CD4-positive, alpha-beta T cell treated with Interleukin-15 for 4 hours (primary cell): ENCODE data around the gene ALKBH6.
"Not testable (repeated sequence)": the region's sequence is repeated elsewhere in the genome, so short reads cannot be mapped to it uniquely, and the experiment has no call there.

Experiments
- DNase-seq: peaks from one replicate; pipeline ENCODE4 v3.0.0-alpha.2; 2020; ENCODE audit warnings: low spot score

The ALKBH6 gene

DNA sequence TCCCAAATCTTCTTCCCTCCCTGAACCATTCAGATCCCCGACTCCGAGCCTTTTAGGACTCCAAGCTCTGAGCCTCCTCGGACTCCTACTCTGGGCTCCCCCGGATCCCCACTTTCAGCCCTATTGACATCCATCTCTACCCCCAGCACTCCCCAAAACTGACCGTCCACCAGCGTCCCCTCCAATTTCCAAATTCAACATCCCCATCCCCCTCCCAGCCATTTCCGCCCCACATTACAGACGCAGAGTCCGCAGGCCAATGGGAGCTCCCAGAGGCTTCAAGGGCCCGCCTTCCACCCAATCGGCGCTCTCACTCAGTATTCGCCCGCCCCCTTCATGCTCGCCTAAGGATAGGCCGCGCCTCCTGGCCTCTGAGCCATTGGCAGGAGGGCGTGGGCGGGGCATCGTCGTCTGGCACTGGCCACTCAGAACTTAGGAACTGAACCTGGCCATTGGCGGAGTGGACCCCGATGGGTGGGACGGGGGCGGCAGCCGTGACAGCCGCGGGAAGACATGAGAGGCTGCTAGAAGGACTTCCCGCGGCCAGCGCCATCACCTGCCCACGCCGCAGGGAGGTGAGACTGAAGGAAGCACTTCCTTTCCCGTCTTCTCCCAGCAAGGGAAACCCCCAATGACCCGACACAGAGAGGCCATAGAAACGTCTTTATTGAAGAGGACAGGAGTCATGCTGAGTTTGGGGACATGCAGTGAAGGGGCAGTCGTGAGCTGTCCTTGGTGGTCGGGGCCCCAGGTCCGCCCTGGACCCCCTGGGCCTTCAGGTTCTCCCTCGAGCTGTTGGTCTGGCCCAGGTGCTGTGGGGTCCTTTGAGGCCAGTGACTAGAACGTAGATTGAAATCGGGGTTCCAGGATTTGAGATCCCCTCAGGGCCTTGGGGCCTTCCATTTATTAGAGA, at the start of gene ALKBH6:
ALKBH6 (minus strand) TSS at position 202 of the 913 bp plus-strand sequence. CDS start 816 bp downstream, outside the sequence.
- DNase-seq: peak; percentile 99

DNA sequence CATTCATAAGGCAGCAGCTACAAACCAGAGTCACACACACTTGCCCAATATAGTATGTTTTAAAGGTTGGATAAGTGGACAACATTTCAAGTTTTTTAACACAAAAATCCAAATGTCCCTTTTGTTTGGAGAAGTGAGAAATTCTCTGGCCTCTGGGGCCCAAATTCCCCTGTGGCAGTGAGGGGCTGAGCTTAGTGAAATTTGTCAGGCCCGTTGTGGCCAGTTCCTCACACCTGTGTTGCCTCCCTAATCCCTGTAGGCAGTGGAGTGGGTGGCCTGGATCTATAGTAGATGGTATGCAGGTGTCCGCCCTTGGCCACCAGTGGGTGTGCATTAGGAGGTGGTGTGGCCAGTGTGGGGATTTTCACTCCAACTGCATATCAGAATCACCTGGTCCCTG, 47.4 kb upstream of the ALKBH6 start:
- no peak for DNase-seq

DNA sequence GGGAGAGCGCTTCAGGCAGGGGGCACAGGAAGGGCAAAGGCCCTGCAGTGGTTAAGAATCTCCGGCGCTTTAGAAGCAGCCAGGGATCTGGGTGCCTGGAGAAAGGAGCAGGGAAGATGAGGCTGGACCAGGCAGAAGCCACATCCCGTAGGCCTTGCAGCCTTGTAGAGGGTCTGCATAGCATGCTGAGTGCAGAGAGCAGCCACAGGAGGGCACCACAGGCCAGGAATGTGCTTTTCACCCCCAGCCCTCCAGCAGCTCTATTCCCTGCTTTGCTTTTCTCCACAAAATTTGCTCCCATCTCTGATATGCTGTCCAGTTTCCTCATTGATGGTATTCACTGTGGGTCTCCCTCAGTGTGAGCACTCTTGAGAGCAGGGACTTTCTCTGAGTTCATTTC, 46.4 kb upstream of the ALKBH6 start:
- DNase-seq: no peak

DNA sequence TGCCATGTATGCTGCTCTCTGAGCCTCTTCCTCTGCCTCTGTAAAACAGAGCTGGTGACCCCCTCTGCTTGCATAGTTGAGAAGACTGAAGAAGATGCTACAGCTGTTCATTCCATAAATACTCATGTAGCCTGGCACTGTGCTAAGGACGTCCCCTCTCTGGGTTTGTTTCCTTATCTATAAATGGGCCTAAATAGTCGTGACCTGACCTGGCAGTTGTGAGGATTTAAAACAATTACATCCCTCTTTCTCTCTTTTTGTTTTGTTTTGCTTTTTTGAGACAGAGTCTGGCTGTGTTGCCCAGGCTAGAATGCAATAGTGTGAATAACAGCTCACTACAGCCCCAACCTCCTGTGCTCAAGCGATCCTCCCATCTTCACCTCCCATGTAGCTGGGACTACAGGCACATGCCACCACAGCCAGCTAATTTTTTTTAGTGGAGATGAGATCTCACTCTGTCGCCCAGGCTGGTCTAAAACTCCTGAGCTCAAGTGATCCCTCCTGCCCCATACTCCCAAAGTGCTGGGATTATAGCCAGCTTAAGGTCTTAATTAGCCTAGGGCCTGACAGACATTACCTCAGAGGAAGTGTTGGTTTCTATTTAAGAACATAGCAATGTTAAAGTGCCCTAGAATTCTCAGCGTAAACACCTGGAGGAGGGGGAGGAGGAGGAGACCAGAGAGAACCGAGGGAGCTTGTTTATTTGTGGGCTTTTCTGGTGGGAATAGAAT, 45.3 kb upstream of the ALKBH6 start:
- no peak for DNase-seq

DNA sequence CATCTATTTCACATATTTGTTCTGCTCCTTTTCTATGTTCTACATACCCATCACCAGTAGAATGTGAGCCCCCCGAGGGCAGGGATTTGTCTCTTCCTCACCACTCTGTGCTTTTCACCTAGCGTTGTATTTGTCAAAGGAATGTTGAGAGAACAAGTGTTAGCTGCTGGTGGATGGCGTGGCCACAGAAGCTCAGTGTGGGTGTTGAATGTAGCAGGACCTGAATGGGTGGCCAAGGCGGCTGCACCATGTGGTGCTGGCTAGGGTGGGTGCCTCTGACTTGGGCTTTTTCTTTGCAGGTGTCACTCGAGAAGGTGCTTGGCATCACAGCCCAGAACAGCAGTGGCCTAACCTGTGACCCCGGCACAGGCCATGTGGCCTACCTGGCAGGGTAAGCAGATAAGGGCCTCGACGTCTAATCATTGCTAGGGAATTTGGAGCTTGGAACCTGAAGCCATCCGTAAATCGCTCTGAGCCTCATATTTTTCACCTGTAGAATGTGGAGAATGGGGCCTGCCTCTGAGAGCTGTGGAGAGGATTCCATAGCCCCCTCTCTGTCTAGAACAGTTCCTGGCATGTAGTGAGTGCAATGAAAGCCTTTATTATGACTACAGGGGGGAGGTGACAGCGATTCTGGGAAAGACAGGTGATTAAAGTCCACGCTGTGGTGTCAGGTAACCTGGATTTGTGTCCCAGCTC, 44.6 kb upstream of the ALKBH6 start:
- DNase-seq: no peak

DNA sequence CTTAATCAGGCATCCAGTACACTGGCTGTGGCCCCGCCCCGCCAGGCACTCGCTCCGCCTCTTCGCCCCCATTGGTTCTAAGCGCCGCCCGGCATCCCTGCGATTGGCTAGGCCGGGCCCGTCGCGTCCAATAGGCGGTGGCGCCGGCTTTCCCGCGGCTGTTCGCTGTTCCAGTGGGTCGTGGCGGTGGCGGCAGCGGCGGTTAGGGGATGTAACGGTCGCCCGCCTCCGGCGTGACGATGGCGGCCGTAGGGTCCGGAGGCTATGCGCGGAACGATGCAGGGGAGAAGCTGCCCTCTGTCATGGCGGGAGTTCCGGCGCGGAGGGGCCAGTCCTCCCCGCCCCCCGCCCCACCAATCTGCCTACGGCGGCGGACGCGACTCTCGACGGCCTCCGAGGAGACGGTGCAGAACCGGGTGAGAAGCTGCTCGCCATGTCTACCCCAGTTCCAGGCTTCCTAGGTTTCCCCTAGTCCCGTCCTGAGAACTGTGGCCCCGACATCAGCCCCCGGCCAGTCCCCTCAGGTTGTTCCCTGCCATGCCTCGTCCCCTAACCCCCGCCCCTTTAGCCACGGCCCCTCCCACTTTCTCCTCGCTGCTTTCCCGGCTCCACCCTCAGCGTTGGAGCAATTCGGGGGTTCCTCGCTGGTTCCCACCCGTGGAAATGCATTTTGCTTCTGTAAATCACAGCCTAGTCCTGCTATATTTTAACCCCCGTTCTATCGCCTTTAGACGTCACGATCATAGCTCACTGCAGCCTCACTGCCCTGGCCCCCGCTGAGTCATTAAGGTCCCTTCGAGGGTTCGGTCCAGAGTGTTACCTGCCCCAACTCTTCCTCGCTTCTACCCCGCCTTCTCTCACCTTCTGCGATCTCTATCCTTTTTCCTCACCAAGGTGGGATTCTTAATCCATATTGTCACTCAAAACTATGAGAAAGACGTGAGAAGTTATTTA, 41.0 kb upstream of the ALKBH6 start, which contains the start of gene WDR62:
WDR62 (plus strand) TSS at position 165 of the 954 bp plus-strand sequence; CDS start at position 240, 75 bp downstream.
- DNase-seq: peak; percentile 91

DNA sequence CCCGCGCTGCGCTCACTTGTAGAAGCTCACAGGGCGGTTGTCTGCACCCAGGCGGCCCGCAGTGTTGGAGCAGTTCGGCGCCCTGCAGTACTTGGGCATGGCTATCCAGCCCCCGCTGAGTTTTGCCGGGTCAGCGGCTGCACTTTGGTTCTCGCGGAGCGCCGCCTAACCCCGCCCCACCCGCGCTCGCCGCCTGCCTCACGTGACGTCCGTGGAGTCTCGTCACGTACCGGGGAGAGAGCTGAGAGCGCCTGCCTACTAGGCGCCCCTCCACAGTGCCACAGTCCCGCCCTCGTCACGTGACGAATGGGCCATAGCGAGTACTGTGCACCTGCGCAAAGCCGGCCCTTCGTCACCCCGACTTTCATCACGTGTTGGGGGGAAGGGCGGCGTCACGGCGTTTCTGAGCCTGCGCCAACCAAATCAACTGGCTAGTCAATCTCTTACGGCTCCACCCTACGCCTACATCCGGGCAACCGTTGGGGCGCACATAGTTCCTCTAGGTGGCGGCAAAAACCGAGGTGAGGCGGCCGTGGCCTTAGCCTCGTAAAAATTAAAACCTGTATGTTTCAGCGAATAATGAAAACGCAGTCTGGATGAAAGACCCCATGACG, 40.2 kb upstream of the ALKBH6 start, which contains the start of gene THAP8:
THAP8 (minus strand) TSS at position 167 of the 614 bp plus-strand sequence; CDS start at position 99, 68 bp downstream.
- peak; percentile 100 for DNase-seq

DNA sequence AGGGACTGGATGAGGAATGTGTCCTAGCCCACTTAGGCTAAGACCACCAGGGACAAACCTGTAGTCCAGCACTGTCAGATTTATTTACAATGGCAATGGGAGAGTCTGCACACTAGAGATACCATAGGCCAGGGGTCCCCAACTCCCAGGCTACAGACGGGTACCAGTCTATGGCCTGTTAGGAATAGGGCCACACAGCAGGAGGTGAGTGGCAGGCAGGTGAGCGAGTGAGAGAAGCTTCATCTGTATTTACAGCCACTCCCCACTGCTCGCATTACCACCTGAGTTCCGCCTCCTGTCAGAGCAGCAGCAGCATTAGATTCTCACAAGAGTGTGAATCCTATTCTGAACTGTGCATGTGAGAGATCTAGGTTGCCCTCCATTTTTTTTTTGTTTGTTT, 37.6 kb upstream of the ALKBH6 start:
- no peak for DNase-seq

DNA sequence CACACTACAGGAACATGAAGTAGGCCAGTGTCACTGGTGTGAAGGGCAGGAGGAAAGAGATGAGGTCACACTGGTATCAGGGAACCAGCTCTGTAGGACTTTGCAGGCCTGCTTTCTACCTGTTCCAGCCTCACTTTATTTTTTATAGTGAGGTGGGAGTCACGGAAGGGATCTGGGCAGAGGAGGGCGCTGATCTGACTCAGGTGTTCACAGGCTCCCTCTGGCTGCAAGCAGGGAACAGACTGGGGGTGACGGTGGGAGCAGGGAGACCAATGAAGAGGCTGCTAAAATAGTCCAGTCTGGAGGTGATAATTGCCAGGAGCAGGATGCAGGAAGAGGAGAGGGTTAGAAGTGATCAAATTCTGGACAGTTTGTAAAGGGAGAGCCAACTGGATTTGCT, 37.2 kb upstream of the ALKBH6 start:
- DNase-seq: no peak

DNA sequence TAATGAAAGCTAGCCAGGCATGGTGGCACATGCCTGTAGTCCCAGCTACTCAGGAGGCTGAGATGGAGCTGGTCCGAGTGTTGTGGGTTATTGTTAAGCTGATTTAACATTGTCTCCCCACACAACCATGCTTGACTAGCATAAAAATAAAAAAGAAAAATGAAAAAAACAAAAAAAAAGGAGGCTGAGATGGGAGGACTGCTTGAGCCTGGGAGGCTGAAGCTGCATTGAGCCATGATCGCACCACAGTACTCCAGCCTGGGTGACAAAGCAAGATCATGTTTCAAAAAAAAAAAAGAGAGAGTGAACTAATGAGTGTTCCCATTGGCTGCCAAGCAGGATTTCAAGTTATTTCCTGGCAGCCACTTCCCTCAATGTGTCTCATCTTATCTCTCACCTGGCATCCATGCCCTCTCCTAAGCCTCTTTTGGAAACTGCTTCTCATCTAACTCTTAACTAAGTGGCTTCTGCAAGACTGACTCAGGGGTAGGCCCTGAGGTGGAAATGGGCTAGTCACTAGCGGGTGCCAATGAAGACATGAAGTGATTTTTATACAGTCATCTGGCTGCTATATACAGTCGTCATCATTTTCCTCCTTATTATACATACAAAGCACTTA, 35.2 kb upstream of the ALKBH6 start:
- no peak for DNase-seq

DNA sequence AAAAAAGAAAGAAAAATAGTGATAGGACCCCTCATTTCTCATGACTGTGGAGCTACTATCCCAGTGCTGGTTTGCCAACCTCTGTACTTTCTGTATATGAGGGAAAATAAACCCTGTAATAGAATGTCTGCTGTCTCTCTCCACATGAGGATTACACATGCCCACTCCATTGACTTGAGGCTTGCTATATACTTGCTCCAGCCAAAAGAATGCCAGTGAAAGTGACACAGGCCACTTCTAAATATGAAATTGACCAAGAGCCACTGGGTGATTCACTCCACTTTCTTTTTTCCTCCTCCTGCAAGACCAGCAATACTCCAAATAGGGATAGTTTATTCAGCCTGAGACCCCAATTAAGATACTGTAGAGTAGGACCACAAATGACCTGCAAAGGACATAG, 33.8 kb upstream of the ALKBH6 start:
- no peak for DNase-seq

DNA sequence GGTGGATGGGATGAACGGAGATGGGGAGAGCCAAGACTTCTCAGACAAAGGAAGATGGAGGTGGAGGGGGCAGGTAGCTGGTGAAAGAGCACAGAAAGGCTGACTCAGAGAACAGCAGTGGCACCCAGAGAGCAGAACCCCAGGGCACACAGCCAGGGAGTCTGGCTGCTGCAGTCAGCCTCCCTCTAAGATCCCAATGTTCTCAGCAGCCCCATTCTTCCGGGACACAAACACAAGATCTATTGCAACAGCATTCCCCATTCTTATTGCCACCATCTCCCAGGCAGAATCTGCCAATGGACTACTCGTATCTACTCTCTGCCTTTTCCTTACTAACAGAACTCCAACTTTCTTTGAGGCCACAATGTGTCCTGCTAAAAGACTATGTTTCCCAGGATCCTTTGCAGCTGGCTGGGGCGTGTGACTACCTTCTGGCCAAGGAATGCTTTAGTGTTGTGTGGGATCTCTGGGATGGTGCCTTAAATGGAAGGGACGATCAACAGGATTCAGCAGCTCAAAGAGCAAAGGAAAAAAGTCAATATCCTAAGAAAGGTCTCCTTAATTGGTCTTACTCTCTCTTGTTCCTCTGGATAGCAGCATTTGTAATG, 32.5 kb upstream of the ALKBH6 start:
- no peak for DNase-seq

DNA sequence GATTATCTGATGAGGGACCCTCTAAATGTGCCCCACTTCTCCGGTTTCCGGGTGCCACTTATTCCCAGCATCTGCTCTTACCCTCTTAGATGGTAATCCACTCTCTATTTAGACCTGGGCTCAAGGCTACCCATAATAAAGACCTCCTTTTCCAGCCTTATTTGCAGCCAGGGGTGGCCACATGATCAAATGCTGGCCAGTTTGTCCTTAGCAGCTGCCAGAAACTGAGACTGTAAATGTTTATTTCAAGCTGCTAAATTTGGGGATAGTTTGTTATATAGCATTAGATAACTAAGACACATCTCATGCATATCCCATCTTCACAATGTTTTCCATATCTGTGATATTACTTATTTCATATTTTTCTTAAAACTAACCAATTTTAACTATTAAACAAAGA, 29.9 kb upstream of the ALKBH6 start:
- DNase-seq: no peak

DNA sequence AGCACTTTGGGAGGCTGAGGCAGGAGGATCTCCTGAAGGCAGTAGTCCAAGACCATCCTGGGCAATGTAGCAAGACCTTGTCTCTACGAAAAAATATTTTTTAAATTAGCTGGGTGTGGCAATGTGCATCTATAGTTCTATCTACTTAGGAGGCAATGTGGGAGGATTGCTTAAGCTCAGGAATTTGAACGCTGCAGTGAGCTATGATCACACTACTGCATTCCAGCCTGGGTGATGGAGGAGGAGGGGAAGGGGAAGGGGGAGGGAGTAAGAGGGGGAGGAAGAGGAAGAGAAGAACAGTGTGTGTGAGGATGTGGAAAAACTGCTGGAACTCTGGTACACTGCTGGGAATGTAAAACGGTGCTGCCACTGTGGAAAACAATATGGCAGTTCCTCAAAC, 27.8 kb upstream of the ALKBH6 start:
- DNase-seq: no peak

DNA sequence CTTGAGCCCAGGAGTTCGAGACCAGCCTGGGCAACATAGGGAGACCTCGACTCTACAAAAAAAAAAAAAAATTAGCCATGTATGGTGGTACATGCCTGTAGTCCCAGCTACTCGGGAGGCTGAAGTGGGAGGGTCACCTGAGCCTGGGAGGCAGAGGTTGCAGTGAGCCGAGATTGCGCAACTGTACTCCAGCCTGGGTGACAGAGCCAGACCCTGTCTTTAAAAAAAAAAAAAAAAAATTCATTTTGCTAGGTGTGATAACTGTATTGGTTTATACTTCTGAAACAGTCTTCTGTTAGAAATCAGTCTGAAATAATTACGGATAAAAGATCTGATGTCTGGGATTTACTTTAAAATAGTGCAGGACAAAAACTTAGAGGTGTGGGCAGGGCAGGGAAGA, 27.1 kb upstream of the ALKBH6 start:
- not testable (repeated sequence) for DNase-seq

DNA sequence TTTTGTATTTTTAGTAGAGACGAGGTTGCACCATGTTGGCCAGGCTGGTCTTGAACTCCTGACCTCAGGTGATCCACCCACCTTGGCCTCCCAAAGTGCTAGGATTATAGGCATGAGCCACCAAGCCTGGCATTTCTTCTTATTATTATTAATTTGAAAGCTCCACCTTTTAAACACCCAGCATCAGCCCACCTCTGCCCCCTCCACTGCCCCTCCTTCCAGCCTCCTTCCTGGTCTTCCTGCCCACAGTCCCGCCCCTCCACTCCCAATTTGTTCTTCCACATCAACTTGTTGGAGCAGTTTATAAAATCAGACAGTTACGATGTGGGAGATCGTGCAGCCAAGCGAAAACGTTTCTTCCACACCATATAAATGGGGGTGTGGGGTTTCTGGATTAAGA, 26.5 kb upstream of the ALKBH6 start:
- DNase-seq: no peak

DNA sequence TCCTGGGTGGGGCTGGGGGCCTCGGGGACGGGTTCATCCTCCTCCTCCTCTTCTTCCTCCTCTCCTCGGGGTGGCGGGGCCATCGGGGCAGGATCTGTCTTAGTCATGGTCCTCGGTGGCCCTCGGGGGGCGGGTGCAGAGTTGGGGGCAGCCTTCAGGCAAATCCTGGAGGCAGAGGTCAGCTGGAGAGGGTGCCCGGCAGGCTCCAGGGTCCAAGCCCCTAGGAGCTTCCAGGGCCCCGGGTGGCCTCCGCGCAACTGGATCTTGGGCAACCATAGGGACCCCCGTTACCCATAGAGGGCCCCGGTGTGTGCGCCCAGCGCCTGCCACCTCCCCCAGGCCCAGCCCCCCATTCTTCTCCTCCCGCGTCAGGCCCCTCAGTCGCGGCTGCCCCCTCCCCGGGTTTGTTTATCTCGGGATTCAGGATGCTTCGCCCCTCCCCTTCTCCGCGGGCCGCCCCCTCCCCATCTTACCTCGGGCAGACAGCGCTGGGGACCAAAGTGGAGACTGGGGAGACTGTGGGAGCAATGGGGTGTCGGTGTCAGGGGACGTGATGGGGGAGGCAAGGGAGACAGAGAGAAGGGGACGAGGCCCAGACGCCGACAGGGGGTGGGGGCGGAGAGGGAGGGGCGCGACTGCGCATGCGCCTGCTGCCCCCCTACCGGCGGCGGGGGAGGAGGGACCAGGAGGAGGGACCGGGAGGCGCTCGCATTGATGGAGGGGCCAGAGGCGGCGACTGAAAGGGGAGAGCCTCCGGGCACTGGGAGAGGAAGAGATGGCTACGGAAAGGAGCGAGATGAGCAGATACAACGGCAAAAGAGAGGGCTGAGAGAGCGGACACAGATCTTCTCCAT, 18.5 kb upstream of the ALKBH6 start, which contains the start of gene CLIP3:
CLIP3 (minus strand) TSS at position 623 of the 854 bp plus-strand sequence; CDS start at position 107, 516 bp downstream.
- DNase-seq: peak; percentile 27

DNA sequence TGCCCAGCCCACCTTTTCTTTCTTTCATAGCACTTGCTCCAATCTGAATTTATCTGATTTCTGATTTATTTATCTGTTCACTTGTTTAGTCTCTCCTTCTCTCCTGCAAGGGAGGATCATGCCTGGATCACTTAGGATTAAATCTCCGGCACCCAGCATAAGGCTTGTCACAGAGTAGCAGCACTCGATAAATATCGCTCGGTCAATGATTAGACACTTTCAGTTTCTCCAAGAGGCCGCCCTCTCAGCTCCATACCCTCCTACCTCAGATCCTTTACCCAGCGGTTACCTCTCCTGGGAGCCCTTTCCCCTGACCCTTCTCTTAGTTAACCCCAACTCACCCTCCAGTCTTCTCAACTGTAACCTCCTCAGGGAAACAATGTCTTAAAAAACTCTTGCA, 17.3 kb upstream of the ALKBH6 start:
- no peak for DNase-seq
